ENCODE data around the gene MTX1.
"Not testable (repeated sequence)": the region's sequence is repeated elsewhere in the genome, so short reads cannot be mapped to it uniquely, and the experiment has no call there.

The MTX1 gene

GRCh38 chr1:155227261-155228095, 19.0 kb downstream of the MTX1 start:
- H3K4me2 ChIP-seq (ENCODE audit: low read length) = peak overlapping the region; percentile 95
- peaks cover 44% of the 10 kb centered on the region for H3F3A ChIP-seq (ENCODE audit: control insufficient read depth, insufficient read depth)
- no peaks in the 10 kb centered on the region for H3K9me3 ChIP-seq (ENCODE audit: control insufficient read depth, insufficient read depth, low read length)
- peak overlapping the region; percentile 98 for H3K4me3 ChIP-seq (ENCODE audit: low read length)
- peaks cover 30% of the 10 kb centered on the region for H3K79me2 ChIP-seq (ENCODE audit: control insufficient read depth, low read length)
- H3K36me3 ChIP-seq (ENCODE audit: control insufficient read depth, low read length) = peaks cover 22% of the 10 kb centered on the region
- no peaks in the 10 kb centered on the region for H3K27me3 ChIP-seq (ENCODE audit: control insufficient read depth, low read length)
- no peaks in the 10 kb centered on the region for H4K20me1 ChIP-seq (ENCODE audit: control insufficient read depth, insufficient read depth, low read depth, low read length)
- peaks cover 51% of the 10 kb centered on the region for H3K4me1 ChIP-seq (ENCODE audit: control insufficient read depth, low read length)
- TF ChIP-seq EZH2phosphoT487 (IDR thresholded peaks at IDR 0.05; ENCODE audit: borderline replicate concordance, low read length) = no peak
- no peak for TF ChIP-seq CTCF (IDR thresholded peaks at IDR 0.05; ENCODE audit: low read depth, low read length, poor library complexity, severe bottlenecking)
- peak overlapping the region; percentile 91 for H3K27ac ChIP-seq (ENCODE audit: low read depth, low read length)
- no peaks in the 10 kb centered on the region for H3K9me2 ChIP-seq (replicated peaks; ENCODE audit: control insufficient read depth, low read length)

- Histone ChIP-seq H3K36me3 (ENCODE audit: control insufficient read depth, low read length) (peaks cover 22% of the 10 kb centered on the region), H3K4me2 (ENCODE audit: low read length) (peak overlapping the region; percentile 95), H3K4me3 (ENCODE audit: low read length) (peak overlapping the region; percentile 98), H3K9me2 (replicated peaks; ENCODE audit: control insufficient read depth, low read length) (no peaks in the 10 kb centered on the region), H3K79me2 (ENCODE audit: control insufficient read depth, low read length) (peaks cover 29% of the 10 kb centered on the region), H3K9me3 (ENCODE audit: control insufficient read depth, insufficient read depth, low read length) (no peaks in the 10 kb centered on the region), H3K27ac (ENCODE audit: low read depth, low read length) (peak overlapping the region; percentile 71), H4K20me1 (ENCODE audit: control insufficient read depth, insufficient read depth, low read depth, low read length) (no peaks in the 10 kb centered on the region), H3F3A (ENCODE audit: control insufficient read depth, insufficient read depth) (peaks cover 44% of the 10 kb centered on the region), H3K27me3 (ENCODE audit: control insufficient read depth, low read length) (no peaks in the 10 kb centered on the region), H3K4me1 (ENCODE audit: control insufficient read depth, low read length) (peaks cover 46% of the 10 kb centered on the region)
- peak; percentile 25 for TF ChIP-seq CTCF (IDR thresholded peaks at IDR 0.05; ENCODE audit: low read depth, low read length, poor library complexity, severe bottlenecking)
- TF ChIP-seq EZH2phosphoT487 (IDR thresholded peaks at IDR 0.05; ENCODE audit: borderline replicate concordance, low read length) = no peak
These were observed 19.6 kb downstream of the MTX1 start for GRCh38 chr1:155228096-155228427.

DNA sequence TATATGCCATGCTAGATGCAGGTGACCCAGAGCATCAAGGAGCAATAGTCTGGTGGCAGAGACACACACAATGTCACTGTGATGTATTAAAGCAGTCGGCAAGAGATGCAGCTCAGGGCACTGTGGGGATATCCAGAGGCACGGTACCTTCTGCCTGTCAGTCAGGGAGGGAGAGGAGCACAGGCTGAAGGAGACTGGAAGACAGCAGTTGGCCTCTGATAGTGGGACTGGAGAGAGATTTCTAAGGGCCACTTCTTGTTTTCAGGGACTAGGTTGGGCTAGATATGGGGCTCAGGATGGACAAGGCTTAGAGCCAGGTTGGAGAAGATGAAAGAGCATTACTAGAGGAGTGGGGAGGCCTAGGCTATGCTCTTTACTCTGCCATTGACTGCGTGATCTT, 22.8 kb downstream of the MTX1 start:
- not testable (repeated sequence) for H3K4me2 ChIP-seq (ENCODE audit: low read length); H3K9me3 ChIP-seq (ENCODE audit: control insufficient read depth, insufficient read depth, low read length); H3K27me3 ChIP-seq (ENCODE audit: control insufficient read depth, low read length); H3K9me2 ChIP-seq (replicated peaks; ENCODE audit: control insufficient read depth, low read length); H3K4me3 ChIP-seq (ENCODE audit: low read length); H4K20me1 ChIP-seq (ENCODE audit: control insufficient read depth, insufficient read depth, low read depth, low read length); H3K27ac ChIP-seq (ENCODE audit: low read depth, low read length)
- H3K36me3 ChIP-seq (ENCODE audit: control insufficient read depth, low read length) = peaks cover 11% of the 10 kb centered on the region
- H3K79me2 ChIP-seq (ENCODE audit: control insufficient read depth, low read length) = peaks cover 15% of the 10 kb centered on the region
- H3F3A ChIP-seq (ENCODE audit: control insufficient read depth, insufficient read depth) = peaks cover 12% of the 10 kb centered on the region
- H3K4me1 ChIP-seq (ENCODE audit: control insufficient read depth, low read length) = peaks cover 14% of the 10 kb centered on the region

DNA sequence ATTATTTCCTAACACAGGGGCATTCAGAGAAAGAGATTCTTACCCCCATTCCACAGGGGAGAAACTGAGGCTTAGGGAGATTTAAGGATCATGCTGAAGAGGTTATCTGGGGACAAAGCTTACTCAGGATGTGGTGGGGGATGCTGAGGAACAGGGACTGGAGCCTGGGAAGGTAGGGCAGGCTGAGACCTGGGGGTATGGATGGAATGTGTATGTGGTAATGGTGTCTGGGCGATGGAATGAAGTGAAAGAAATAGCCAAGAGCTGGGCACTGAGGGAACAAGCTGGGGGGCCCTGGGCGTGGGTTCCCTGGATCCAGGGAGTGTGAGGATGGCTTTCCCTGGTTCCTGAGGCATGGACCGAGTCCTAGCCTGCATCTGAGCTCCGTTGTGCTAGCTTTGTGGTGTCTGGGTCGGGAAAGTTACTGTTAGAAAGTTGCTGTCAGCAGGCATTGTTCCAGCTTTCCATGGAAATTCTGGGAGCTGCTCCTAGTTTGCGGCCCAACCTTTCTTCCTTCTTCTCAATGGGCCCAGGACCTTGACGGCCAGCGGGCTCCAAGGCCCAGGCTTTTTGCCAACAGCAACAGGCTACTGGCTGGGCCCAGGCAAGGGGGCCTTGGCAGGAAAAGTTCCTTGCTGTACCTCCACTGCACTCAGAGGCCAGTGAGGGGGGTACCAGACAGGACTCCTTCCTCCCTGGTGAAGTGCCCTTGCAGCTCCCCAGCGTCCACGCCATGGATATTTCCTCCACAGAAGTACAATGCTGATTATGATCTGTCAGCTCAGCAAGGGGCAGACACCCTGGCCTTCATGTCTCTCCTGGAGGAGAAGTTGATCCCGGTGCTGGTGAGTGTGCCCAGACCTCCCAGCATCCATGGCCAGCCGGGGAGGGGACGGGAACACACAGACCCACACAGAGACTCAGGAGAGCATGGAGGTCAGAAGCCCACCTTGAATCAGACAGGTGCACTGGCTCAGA, 23.8 kb downstream of the MTX1 start:
- not testable (repeated sequence) for H3K4me2 ChIP-seq (ENCODE audit: low read length); H3K36me3 ChIP-seq (ENCODE audit: control insufficient read depth, low read length); H3K9me3 ChIP-seq (ENCODE audit: control insufficient read depth, insufficient read depth, low read length); H3K9me2 ChIP-seq (replicated peaks; ENCODE audit: control insufficient read depth, low read length); H3K4me3 ChIP-seq (ENCODE audit: low read length); H3K27me3 ChIP-seq (ENCODE audit: control insufficient read depth, low read length); H4K20me1 ChIP-seq (ENCODE audit: control insufficient read depth, insufficient read depth, low read depth, low read length); H3K79me2 ChIP-seq (ENCODE audit: control insufficient read depth, low read length); H3K27ac ChIP-seq (ENCODE audit: low read depth, low read length); H3F3A ChIP-seq (ENCODE audit: control insufficient read depth, insufficient read depth)
- H3K4me1 ChIP-seq (ENCODE audit: control insufficient read depth, low read length) = peaks cover 12% of the 10 kb centered on the region

DNA sequence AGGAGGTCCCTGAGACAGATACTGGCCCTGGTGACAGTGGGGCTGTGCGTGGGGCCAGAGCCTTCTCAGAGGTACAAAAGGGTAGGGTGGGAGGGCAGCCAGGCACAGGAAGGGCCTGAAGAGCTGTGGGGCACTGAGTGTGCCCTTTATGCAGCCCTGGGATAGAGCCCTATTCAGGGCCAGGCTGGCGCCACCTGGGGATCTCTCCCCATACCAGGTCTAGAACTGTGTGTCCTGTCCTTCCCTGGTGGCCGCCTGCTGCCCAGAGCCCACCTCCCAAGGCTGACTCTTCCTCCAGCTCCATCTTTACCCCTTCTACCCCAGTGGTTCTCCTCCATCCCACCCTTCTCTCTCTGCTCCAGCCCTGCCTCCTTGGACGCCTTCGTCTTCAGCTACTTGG, 25.0 kb downstream of the MTX1 start:
- H3K36me3 ChIP-seq (ENCODE audit: control insufficient read depth, low read length); H3K79me2 ChIP-seq (ENCODE audit: control insufficient read depth, low read length); H3K9me3 ChIP-seq (ENCODE audit: control insufficient read depth, insufficient read depth, low read length); H3K4me2 ChIP-seq (ENCODE audit: low read length); H3K4me1 ChIP-seq (ENCODE audit: control insufficient read depth, low read length); H4K20me1 ChIP-seq (ENCODE audit: control insufficient read depth, insufficient read depth, low read depth, low read length); H3K27ac ChIP-seq (ENCODE audit: low read depth, low read length); H3K4me3 ChIP-seq (ENCODE audit: low read length); H3K27me3 ChIP-seq (ENCODE audit: control insufficient read depth, low read length); H3F3A ChIP-seq (ENCODE audit: control insufficient read depth, insufficient read depth); H3K9me2 ChIP-seq (replicated peaks; ENCODE audit: control insufficient read depth, low read length): not testable (repeated sequence)

DNA sequence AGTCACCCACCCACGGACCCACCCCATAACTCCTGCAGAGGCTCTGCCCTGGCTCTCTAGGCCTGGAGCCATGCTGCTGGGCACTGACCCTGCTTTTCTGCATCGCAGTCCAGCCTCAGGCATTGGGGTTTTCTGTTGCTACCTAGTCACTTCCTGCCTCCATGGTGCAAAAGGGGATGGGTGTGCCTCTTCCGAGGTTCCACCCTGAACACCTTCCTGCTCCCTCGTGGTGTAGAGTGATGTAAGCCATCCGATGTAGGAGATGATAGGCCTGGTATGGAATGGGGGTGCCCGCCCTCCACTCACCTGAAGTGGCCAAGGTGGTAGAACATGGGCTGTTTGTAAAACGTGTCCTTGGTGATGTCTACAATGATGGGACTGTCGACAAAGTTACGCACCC, 26.9 kb downstream of the MTX1 start:
- H3K4me1 ChIP-seq (ENCODE audit: control insufficient read depth, low read length); H3K9me3 ChIP-seq (ENCODE audit: control insufficient read depth, insufficient read depth, low read length); H3F3A ChIP-seq (ENCODE audit: control insufficient read depth, insufficient read depth); H3K9me2 ChIP-seq (replicated peaks; ENCODE audit: control insufficient read depth, low read length); H3K4me3 ChIP-seq (ENCODE audit: low read length); H4K20me1 ChIP-seq (ENCODE audit: control insufficient read depth, insufficient read depth, low read depth, low read length); H3K79me2 ChIP-seq (ENCODE audit: control insufficient read depth, low read length); H3K27ac ChIP-seq (ENCODE audit: low read depth, low read length); H3K36me3 ChIP-seq (ENCODE audit: control insufficient read depth, low read length); H3K4me2 ChIP-seq (ENCODE audit: low read length); H3K27me3 ChIP-seq (ENCODE audit: control insufficient read depth, low read length): not testable (repeated sequence)

Measured in DOHH2 (cell line).